SK-MEL-5 (cell line): ENCODE measurements around the gene MRPL10. TPM values are rescaled to one million over a fixed set of nuclear protein-coding genes. Genes with fewer than 3 reads are reported as not detected.

ENCODE experiments used
- DNase-seq: peaks from one replicate; pipeline ENCODE4 v3.0.0-alpha.2; 2016; ENCODE audit warnings: low read depth, low spot score
- in situ Hi-C: cut with HindIII; loops from 2 replicates; pipeline ENCODE4 v1.10.0; 2016; ENCODE audit warnings: low sequenced_read_pairs, high pct_unique_total_duplicates, low pct_unique_long_range_greater_than_20kb
- polyA plus RNA-seq, 2 experiments: library from polyadenylated mRNA; depleted of rRNA; stranded (reverse); fragments of >200 nt; gene quantifications; 2 replicates each; pipeline ENCODE4 v1.2.3, GENCODE V29; 2015
- total RNA-seq: library from RNA; depleted of rRNA; stranded (reverse); fragments of >200 nt; shearing (Covaris generic); gene quantifications from 2 replicates; pipeline ENCODE4 v1.2.3, GENCODE V29; 2014; rRNA removed

Gene MRPL10
- total RNA-seq: 72.6 and 82.0 TPM in 2 replicates
- 95.1 and 104 TPM in 2 replicates for polyA plus RNA-seq (2015; cell fraction: cytosol; rRNA removed)
- 42.0 and 46.9 TPM in 2 replicates for polyA plus RNA-seq (2015; cell fraction: nucleus; rRNA removed)

- peak; percentile 92 for DNase-seq
- in situ Hi-C loops: no loop called here
Measured at GRCh38 chr17:47831003-47831933, at the start of gene MRPL10, which contains the start of gene LRRC46. Gene MRPL10, minus strand, starts transcription at chr17:47831541. Its CDS starts 30 bp downstream, at chr17:47831511. Gene LRRC46, plus strand, starts transcription at chr17:47831670. Its CDS starts 320 bp downstream, at chr17:47831990.

GRCh38 chr17:47879776-47880454 is 48.6 kb upstream of the MRPL10 start:
- no peak for DNase-seq
- in situ Hi-C loops: no loop called here

- in situ Hi-C loops: no loop called here
- DNase-seq: no peak
Measured at GRCh38 chr17:47879028-47879585, 47.8 kb upstream of the MRPL10 start.

GRCh38 chr17:47878203-47879027 is 47.1 kb upstream of the MRPL10 start:
- in situ Hi-C loops: no loop called here
- DNase-seq: no peak

GRCh38 chr17:47877368-47878034 is 46.2 kb upstream of the MRPL10 start:
- in situ Hi-C loops: no loop called here
- no peak for DNase-seq

- in situ Hi-C loops: no loop called here
- DNase-seq: no peak
Measured at GRCh38 chr17:47875011-47875985, 44.0 kb upstream of the MRPL10 start.

- DNase-seq: no peak
Measured at GRCh38 chr17:47873200-47874090, 42.1 kb upstream of the MRPL10 start.

GRCh38 chr17:47872651-47873161 is 41.4 kb upstream of the MRPL10 start:
- in situ Hi-C loops: no loop called here
- DNase-seq: no peak

More at GRCh38 chr17:47873200-47874090, 42.1 kb upstream of the MRPL10 start:
- in situ Hi-C loops: no loop called here

- in situ Hi-C loops: no loop called here
Measured at GRCh38 chr17:47872019-47872650, 40.8 kb upstream of the MRPL10 start.

GRCh38 chr17:47871048-47871447 is 39.7 kb upstream of the MRPL10 start:
- in situ Hi-C loops: no loop called here
- DNase-seq: no peak

More at GRCh38 chr17:47872019-47872650, 40.8 kb upstream of the MRPL10 start:
- DNase-seq: no peak

GRCh38 chr17:47870056-47870455 is 38.7 kb upstream of the MRPL10 start:
- DNase-seq: no peak
- in situ Hi-C loops: no loop called here

GRCh38 chr17:47869114-47869513 is 37.8 kb upstream of the MRPL10 start:
- in situ Hi-C loops: no loop called here
- DNase-seq: no peak

- no peak for DNase-seq
- in situ Hi-C loops: no loop called here
Measured at GRCh38 chr17:47867813-47868533, 36.6 kb upstream of the MRPL10 start.

GRCh38 chr17:47866941-47867340 is 35.6 kb upstream of the MRPL10 start:
- in situ Hi-C loops: no loop called here
- DNase-seq: no peak
